Measurements from ENCODE around the gene GALM. TPM values are rescaled to one million over a fixed set of nuclear protein-coding genes. Genes with fewer than 3 reads are reported as not detected.

The GALM gene
- total and polyA plus RNA-seq, 2 donors (not counting 3 experiments of a cell fraction or from before 2014, with no cell fraction given), result 4.8 to 6.1 TPM

- Histone ChIP-seq H3K27ac (ENCODE audit: insufficient read depth, low read depth, low read length) (no peak overlapping the region), H3K4me3 (replicated peaks in 1 of 3; ENCODE audit: insufficient read depth in 1 of 3, low read depth in 1 of 3, low read length in 3 of 3) (no peak overlapping the region), H2AFZ (ENCODE audit: low read depth, low read length) (no peak overlapping the region), H3K36me3 (ENCODE audit: control insufficient read depth in 2 of 2, extremely low read depth in 1 of 2, insufficient read depth in 2 of 2, low read length in 2 of 2) (no peaks in the 10 kb centered on the region), H3K4me2 (ENCODE audit: insufficient read depth, low read length) (no peak overlapping the region), H3K79me2 (ENCODE audit: control insufficient read depth, insufficient read depth, low read length) (peaks cover 5% of the 10 kb centered on the region), H3K9me1 (replicated peaks; ENCODE audit: control insufficient read depth, extremely low read depth, insufficient read depth, low read length) (no peaks in the 10 kb centered on the region), H4K20me1 (replicated peaks; ENCODE audit: control insufficient read depth, extremely low read depth, insufficient read depth, low read length) (no peaks in the 10 kb centered on the region), H3K9ac (replicated peaks; ENCODE audit: extremely low read depth, insufficient read depth, low read length) (no peak overlapping the region), H3K27me3 (ENCODE audit: control insufficient read depth in 2 of 2, insufficient read depth in 2 of 2, low read length in 2 of 2) (peaks cover 3 to 4% of the 10 kb centered on the region in 2 experiments), H3K9me3 (replicated peaks; ENCODE audit: control insufficient read depth, insufficient read depth, low read length) (no peaks in the 10 kb centered on the region), H3K4me1 (ENCODE audit: control insufficient read depth, extremely low read depth, insufficient read depth, low read length) (peaks cover 9% of the 10 kb centered on the region)
- dilution Hi-C loops (cut with MboI; ENCODE audit: extremely low pct_ligation_motif_present, low sequenced_read_pairs), result no loop called here
- CTCF ChIA-PET, result interaction anchor here (1.1 kb wide), 1 partner anchor 194 kb away, joined by 3 read pairs; no protein-coding TSS in a partner anchor
- FAIRE-seq (no peak), DNase-seq (ENCODE audit: low read depth, low spot score) (no peak)
- POLR2A ChIA-PET, result interaction anchor here (1.6 kb wide), 1 partner anchor 25 kb away, joined by 11 read pairs; the partner anchor contains the start of gene SRSF7
- BruUV-seq (replicated peaks), result no TSS peak
- intact Hi-C loops (cut with micrococcal nuclease), result no loop called here
- TF ChIP-seq EZH2 (IDR thresholded peaks at IDR 0.05; ENCODE audit: borderline replicate concordance, low read depth, low read length, severe bottlenecking), result no peak
- no peak for TF ChIP-seq POLR2A (IDR thresholded peaks at IDR 0.05; ENCODE audit: low read depth, low read length)
- TF ChIP-seq, protein P1, sequence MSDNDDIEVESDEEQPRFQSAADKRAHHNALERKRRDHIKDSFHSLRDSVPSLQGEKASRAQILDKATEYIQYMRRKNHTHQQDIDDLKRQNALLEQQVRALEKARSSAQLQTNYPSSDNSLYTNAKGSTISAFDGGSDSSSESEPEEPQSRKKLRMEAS (IDR thresholded peaks at IDR 0.05; ENCODE audit: insufficient read depth, insufficient read length), result no peak
- TF ChIP-seq POLR2AphosphoS5 (IDR thresholded peaks at IDR 0.05; ENCODE audit: insufficient read depth, low read depth, low read length), result no peak
- no peak for TF ChIP-seq JUN (IDR thresholded peaks at IDR 0.05; ENCODE audit: borderline replicate concordance, insufficient read depth, insufficient read length, low read depth)
- TF ChIP-seq GATA2 (IDR thresholded peaks at IDR 0.05; ENCODE audit: insufficient read depth, insufficient read length, low read depth, low read length), result no peak
- no peak for TF ChIP-seq CTCF (IDR thresholded peaks at IDR 0.05; ENCODE audit: extremely low read depth in 1 of 2, insufficient read depth in 1 of 2, low read depth in 1 of 2, low read length in 2 of 2)
Measured at GRCh38 chr2:38775921-38776225, 110.0 kb downstream of the GALM start.

Data from endothelial cell of umbilical vein (primary cell).